Neural progenitor cell (in vitro differentiated cells): ENCODE results near the gene UBE2D2.

Experiments
- CTCF ChIP-seq: fragments of 200-600 bp; sonication (generic); IDR thresholded peaks from 2 replicates; pipeline ENCODE4 v1.5.1; 2017; ENCODE audit warnings: antibody characterized with exemption, mild to moderate bottlenecking
- EZH2 ChIP-seq: fragments of 200-600 bp; sonication (generic); IDR thresholded peaks from 2 replicates; pipeline ENCODE4 v1.6.1; 2017; ENCODE audit warnings: antibody characterized with exemption, mild to moderate bottlenecking, moderate library complexity
- EZH2phosphoT487 ChIP-seq: fragments of 200-600 bp; sonication (generic); IDR thresholded peaks from 2 replicates; pipeline ENCODE4 v1.6.1; 2017; ENCODE audit warnings: antibody characterized with exemption

GRCh38 chr5:139642891-139643871 is 82.0 kb downstream of the UBE2D2 start:
- TF ChIP-seq CTCF (no peak), EZH2 (no peak), EZH2phosphoT487 (no peak)
